Right cardiac atrium (tissue), 5 donors: ENCODE data around the gene SP3. TPM values are rescaled to one million over a fixed set of nuclear protein-coding genes. Genes with fewer than 3 reads are reported as not detected.
A peak's percentile ranks its signal among the peaks of the same experiment; 100 is the strongest.
"Not testable (repeated sequence)": the region's sequence is repeated elsewhere in the genome, so short reads cannot be mapped to it uniquely, and the experiment has no call there.

Source experiments
- ATAC-seq, 2 donors: fragments of 200-7000 bp; cut with Tn5 transposase; one replicate each; pipeline versions ENCODE4 v1.8.0 to v1.9.1; 2020; ENCODE audit warnings: moderate library complexity in 2 of 2, mild to moderate bottlenecking in 1 of 2
- DNase-seq, 3 donors: peaks; one replicate each; pipeline ENCODE4 v3.0.0-alpha.2; 2020
- H3K27ac ChIP-seq: one replicate; pipeline ENCODE4 v1.5.1; 2013; ENCODE audit warnings: mild to moderate bottlenecking, low read length, control low read depth, moderate library complexity
- H3K27me3 ChIP-seq: one replicate; pipeline ENCODE4 v1.6.1; 2013; ENCODE audit not compliant: control insufficient read depth, insufficient read depth
- H3K4me1 ChIP-seq: one replicate; pipeline ENCODE4 v1.6.1; 2013; ENCODE audit warnings: low read length; ENCODE audit not compliant: control insufficient read depth, insufficient read depth
- H3K4me3 ChIP-seq: one replicate; pipeline ENCODE4 v1.5.1; 2013; ENCODE audit warnings: low read length, control low read depth
- H3K9me3 ChIP-seq: one replicate; pipeline ENCODE4 v1.6.1; 2013; ENCODE audit warnings: low read length; ENCODE audit not compliant: control insufficient read depth
- WGBS: extraction: QIAGEN DNeasy Blood & Tissue Kit; methylation state at CpG from one replicate; pipeline ENCODE4 v1.1.7; 2013; 5-methylcytosine and 5-hydroxymethylcytosine counted together
- intact Hi-C, 4 donors: fragments of 100-400 bp; cut with DNase I; formaldehyde crosslinking; loops; one replicate each; pipeline versions ENCODE4 v1.11.0 to v1.14.0; 2022 to 2023
- polyA plus RNA-seq: library from polyadenylated mRNA; stranded (reverse); fragments of 200-250 nt; gene quantifications from one replicate; pipeline ENCODE4 v1.2.3, GENCODE V29; 2013
- total RNA-seq, 4 donors: library from RNA; stranded (reverse); fragmentation: NEBNext Ultra II Directional; extraction: Animal tissue kit (Norgen Biotek cat#: 25700); gene quantifications; one replicate each; pipeline ENCODE4 v1.2.1, GENCODE V29; 2021
- donor health status: healthy with polysubstance abuse.
- donor health status: DM: no; HTN: yes; CAD: no.
- donor health status: DM: no; HTN: no; CAD: no.
- donor health status: DM: no; HTN: yes; CAD: no; lungs with severe emphysema.
- donor health status: DM: yes; HTN: yes; CAD: no.

The SP3 gene
- total and polyA plus RNA-seq, 5 donors: 14.9 to 52.2 (median 46.7) TPM

DNA sequence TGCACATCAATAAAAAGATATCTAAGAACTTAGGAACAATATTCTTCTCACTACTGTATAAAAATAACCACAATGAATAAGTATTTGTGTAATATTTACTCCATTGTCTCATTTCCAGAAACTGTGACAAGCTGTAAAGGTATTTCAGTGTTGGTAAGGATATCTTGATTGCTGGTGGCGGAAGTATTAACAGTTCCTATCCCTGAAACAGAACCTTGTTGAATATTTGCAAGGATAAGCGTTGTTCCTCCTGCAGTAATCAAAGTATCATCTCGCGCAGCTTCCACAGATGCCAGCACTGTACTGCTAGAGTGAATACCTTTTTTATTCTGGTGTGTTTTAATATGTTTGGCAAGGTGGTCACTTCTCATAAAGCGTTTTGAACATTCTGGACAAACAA is 55.3 kb downstream of the SP3 start:
- Histone ChIP-seq H3K27me3 (no peaks in the 10 kb centered on the region), H3K4me3 (no peak overlapping the region), H3K27ac (no peak overlapping the region), H3K9me3 (no peaks in the 10 kb centered on the region), H3K4me1 (no peaks in the 10 kb centered on the region)
- ATAC-seq: no peak
- no peak for DNase-seq
- intact Hi-C loops: no loop called here
- WGBS: 94% methylated on average over 5 of the region's 5 CpGs

DNA sequence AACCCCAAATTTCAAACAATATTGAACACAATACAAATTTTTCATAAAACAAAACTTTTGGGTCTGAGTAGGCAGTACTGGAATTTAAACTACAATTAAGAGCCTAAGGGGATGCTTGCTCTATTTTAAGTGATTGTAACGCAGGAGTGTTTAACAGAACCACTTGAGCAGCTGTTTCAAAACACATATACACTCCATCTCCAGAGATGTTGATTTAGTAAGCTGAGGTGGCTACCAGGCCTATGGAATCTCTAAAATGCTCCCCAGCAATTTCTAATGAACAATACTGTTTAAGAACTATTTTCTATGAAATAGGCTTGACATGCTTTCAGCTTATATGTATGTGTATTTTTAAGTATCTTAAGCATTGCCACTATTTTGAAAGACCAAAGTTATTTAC is 58.5 kb downstream of the SP3 start:
- no peaks in the 10 kb centered on the region for H3K4me1 ChIP-seq
- WGBS: 92% methylated on average over 1 of the region's 1 CpG
- intact Hi-C loops: no loop called here
- no peak overlapping the region for H3K27ac ChIP-seq
- DNase-seq (no peak), ATAC-seq (no peak)
- H3K4me3 ChIP-seq: no peak overlapping the region
- no peaks in the 10 kb centered on the region for H3K27me3 ChIP-seq
- H3K9me3 ChIP-seq: no peaks in the 10 kb centered on the region

DNA sequence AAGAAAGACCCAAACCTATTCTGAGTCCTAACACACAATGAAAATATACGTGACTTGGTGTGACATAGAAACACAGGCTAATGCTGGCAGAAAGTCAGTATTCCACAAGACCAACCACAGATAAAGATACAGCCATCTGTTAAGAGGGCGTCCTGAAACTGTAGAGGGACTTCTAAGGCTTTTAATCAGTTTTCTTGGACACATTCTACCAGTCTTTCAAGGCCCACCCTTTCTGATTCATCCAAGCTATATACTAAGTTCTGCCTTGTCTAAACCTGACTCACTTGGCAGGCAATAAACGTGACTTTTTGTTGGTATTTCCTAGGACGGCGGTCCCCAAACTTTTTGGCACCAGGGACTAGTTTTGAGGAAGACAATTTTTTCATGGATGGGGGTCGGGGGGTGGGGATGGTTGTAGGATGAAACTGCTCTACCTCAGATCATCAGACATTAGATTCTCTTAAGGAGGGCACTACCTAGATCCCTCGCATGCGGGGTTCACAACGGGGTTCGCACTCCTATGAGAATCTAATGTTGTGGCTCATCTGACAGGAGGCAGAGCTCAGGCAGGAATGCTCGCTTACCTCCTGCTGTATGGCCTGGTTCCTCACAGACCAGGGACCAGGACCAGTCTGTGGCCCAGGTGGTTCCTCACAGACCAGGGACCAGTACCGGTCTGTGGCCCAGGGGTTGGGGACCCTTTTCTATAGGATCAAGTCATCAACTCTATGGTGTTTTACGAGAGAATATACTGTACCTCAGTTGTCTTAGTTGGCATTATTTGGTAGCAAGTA is 61.4 kb downstream of the SP3 start:
- intact Hi-C loops: no loop called here
- DNase-seq (no peak), ATAC-seq (peak; percentile 28 to 45)
- no peaks in the 10 kb centered on the region for H3K9me3 ChIP-seq
- no peak overlapping the region for H3K4me3 ChIP-seq
- no peak overlapping the region for H3K27ac ChIP-seq
- 85% methylated on average over 13 of the region's 13 CpGs for WGBS
- H3K27me3 ChIP-seq: no peaks in the 10 kb centered on the region
- no peaks in the 10 kb centered on the region for H3K4me1 ChIP-seq

DNA sequence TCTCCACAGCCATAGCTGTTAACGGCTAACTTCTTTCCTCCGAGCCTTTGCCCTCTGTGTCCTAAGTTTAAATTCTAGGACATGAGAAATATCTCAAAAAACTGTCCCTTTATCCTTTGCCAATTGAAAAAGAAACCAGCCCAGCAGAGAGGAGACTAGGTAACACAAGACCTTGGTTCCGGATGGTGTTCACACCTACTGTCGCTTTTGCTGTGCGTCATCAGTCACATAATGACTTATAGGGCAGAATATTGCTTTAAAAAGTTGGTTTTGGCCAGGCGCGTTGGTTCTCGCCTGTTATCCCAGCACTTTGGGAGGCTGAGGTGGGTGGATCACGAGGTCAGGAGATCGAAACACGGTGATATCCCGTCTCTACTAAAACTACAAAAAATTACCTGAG is 66.2 kb downstream of the SP3 start:
- no peak overlapping the region for H3K4me3 ChIP-seq
- ATAC-seq (no peak), DNase-seq (no peak)
- H3K9me3 ChIP-seq: no peaks in the 10 kb centered on the region
- intact Hi-C loops: no loop called here
- H3K27ac ChIP-seq: no peak overlapping the region
- no peaks in the 10 kb centered on the region for H3K4me1 ChIP-seq
- 90% methylated on average over 12 of the region's 12 CpGs for WGBS
- no peaks in the 10 kb centered on the region for H3K27me3 ChIP-seq

DNA sequence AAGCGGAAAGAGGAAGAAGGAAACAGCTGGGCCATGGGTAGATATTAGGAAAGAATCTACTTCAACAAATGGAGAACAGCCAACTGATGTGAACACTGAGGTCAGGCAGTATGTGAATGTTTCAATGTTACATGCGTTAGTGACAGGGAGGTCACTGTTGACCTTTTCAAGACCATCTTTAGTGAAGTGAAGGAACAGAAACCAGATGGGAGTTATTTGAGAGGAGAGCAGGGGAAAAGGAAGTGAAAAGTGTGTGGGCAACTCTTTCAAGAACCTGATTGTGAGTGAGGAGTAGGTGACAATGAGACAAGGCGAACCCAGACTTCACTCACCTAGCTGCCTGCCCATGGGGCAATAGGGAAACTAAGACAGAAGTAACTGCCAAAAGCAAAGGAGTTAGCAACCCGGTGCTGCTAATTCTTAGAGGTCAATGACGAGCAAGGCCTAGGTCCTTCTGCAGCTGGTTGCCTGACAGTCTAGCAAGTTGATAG is 67.0 kb downstream of the SP3 start:
- H3K4me1 ChIP-seq: no peaks in the 10 kb centered on the region
- H3K27ac ChIP-seq: no peak overlapping the region
- 70% methylated on average over 5 of the region's 5 CpGs for WGBS
- DNase-seq (no peak), ATAC-seq (no peak)
- no peaks in the 10 kb centered on the region for H3K27me3 ChIP-seq
- intact Hi-C loops: no loop called here
- no peak overlapping the region for H3K4me3 ChIP-seq
- H3K9me3 ChIP-seq: no peaks in the 10 kb centered on the region

DNA sequence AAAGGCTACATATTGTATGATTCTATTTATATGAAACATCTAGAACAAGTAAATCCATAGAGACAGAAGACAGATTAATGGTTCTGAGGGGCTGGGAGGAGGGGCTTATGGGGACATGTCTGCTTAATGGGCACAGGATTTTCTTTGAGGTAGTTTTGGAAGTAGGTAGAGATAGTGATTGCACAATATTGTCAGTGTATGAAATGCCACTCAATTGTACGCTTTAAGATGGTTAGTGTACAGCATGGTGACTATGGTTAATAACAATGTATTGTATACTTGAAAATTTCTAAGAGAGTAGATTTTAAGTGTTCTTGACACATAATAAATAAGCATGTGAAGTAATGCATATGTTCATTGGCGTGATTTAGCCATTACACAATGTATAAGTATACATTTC is 68.4 kb downstream of the SP3 start:
- H3K27me3 ChIP-seq: no peaks in the 10 kb centered on the region
- no peak overlapping the region for H3K27ac ChIP-seq
- no peak overlapping the region for H3K4me3 ChIP-seq
- ATAC-seq (no peak), DNase-seq (no peak)
- intact Hi-C loops: no loop called here
- no peaks in the 10 kb centered on the region for H3K9me3 ChIP-seq
- 94% methylated on average over 2 of the region's 2 CpGs for WGBS
- no peaks in the 10 kb centered on the region for H3K4me1 ChIP-seq

DNA sequence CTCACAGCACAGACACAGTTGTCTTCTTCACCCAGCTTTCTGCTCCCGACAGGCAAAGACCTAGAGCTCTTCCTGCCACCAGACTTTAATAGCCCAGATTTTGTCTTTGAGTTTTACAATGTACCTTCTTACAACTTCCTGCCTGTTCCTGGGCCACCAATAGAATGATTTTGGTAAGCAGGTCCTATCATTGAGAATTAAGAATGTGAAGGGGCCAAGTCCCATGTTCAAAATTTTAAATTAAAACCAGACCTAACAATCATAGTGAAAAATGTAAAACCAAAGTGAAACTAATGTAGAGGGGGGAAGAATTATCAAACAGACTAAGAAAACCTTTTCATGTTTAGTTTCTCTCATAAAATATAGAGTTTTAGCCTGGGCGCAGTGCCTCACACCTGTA is 72.8 kb downstream of the SP3 start:
- 86% methylated on average over 2 of the region's 2 CpGs for WGBS
- DNase-seq (no peak), ATAC-seq (no peak)
- no peak overlapping the region for H3K27ac ChIP-seq
- no peak overlapping the region for H3K4me3 ChIP-seq
- H3K27me3 ChIP-seq: no peaks in the 10 kb centered on the region
- no peaks in the 10 kb centered on the region for H3K4me1 ChIP-seq
- H3K9me3 ChIP-seq: peaks cover 3% of the 10 kb centered on the region
- intact Hi-C loops: no loop called here

DNA sequence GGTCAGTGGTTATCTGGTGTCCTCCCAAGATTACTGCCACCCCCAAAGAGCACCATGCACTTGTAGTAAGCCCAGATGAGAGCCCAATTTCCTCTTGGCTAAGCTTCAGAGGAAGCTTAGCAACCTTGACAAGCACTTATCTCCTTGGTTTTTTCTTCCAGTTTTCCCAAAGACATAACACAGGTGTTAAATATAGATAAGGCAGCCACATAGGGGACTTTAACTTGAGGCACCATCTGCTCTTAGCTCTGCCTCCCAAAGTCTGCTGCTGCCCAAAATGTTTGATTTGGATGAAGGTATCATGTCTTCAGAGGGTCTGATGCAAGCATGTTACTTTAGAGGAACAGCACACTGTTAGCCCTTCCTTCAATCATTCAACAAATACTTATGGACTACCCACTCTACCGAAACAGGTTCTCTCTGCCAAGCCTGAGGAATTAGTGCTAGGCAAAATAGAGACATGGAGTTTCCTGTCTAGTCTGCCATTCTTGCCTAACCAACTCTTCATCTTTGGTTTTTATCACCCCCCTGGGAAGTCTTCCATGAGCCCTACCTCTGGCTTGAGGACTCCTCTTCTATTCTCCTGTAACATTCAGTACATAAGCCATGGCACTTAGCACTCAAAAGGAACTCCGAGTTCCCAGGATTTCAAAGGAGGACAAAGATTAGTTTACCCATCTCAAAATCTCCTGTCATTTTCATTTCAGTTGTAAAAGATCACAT is 73.7 kb downstream of the SP3 start:
- no peak for ATAC-seq
- no peak for DNase-seq
- Histone ChIP-seq H3K27ac (no peak overlapping the region), H3K27me3 (no peaks in the 10 kb centered on the region), H3K4me3 (no peak overlapping the region), H3K9me3 (peaks cover 3% of the 10 kb centered on the region), H3K4me1 (no peaks in the 10 kb centered on the region)
- WGBS: 90% methylated on average over 2 of the region's 2 CpGs
- intact Hi-C loops: no loop called here

DNA sequence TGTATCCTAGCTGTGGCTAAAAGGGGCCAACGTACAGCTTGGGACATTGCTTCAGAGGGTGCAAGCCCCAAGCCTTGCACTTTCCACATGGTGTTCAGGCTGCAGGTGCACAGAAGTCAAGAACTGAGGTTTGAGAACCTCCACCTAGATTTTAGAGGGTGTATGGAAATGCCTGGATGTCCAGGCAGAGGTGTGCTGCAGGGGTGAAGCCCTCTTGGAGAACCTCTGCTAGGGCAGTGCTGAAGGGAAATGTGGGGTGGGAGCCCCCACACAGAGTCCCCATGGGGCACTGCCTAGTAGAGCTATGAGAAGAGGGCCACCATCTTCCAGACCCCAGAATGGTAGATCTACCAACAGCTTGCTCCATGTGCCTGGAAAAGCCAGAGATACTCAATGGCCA is 75.7 kb downstream of the SP3 start:
- H3K4me3 ChIP-seq, ATAC-seq, H3K27me3 ChIP-seq, H3K27ac ChIP-seq, H3K9me3 ChIP-seq, DNase-seq, H3K4me1 ChIP-seq: not testable (repeated sequence)
- WGBS: 95% methylated on average over 1 of the region's 1 CpG
- intact Hi-C loops: loop anchor here in 1 of 4 donors (10.0 kb wide), 1 partner anchor 455 kb away; no protein-coding TSS in a partner anchor

DNA sequence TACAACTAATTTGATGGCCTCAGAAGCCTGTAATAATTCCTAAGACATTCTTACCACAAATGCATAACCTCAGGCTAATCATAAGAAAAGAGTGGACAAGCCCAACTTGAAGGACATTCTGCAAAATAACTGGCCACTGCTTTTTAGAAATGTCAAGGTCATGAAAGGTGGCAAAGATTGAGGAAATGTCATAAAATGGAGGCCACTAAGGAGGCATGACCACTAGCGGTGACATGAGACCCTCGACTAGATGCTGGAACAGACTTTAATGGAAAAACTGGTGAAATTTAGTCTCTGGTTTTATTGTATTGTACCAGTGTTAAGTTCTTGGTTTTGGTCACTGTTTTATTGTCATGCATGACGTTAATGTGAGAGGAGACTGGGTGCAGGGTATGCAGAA is 78.6 kb downstream of the SP3 start:
- intact Hi-C loops: loop anchor here in 1 of 4 donors (10.0 kb wide), 1 partner anchor 458 kb away; no protein-coding TSS in a partner anchor
- DNase-seq: no peak
- Histone ChIP-seq H3K27me3 (no peaks in the 10 kb centered on the region), H3K9me3 (peaks cover 3% of the 10 kb centered on the region), H3K27ac (no peak overlapping the region), H3K4me1 (no peaks in the 10 kb centered on the region), H3K4me3 (no peak overlapping the region)
- WGBS: 90% methylated on average over 3 of the region's 3 CpGs
- no peak for ATAC-seq

DNA sequence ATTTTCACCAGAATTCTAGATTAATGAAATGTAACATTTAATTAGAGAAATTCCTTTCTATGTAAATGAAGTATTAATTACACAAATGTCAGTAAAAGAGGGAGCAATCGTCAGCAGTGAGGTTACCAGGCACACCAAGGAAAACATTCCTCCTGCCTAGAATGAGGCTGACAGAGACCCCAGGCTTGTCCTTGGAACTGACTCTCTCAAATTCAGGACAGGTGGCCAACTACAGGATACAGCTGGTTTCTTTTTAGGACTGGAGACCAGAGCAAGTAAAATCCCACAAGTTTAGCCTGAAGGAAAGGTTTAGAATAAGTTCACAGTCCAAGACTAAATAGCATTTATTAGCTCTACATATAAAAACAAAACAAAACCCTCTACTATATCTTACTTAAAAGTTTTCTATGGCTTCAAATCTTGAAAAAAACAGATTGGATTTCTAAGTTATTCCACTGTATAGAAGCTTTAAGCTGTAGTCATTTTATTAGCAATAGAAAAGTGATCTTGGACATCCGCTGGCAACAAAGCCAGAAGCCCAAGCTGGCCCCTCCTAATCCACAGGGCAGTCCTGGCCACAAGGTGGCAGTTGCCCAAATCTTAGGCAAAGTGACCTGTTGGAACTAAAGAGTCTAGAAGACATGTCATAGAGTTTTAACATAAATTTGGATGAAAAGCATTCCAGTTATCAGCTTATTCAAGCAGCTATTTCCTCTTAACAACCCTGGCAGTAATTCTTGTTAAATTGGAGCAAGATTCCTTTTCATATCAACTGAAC is 81.0 kb downstream of the SP3 start:
- H3K27ac ChIP-seq: no peak overlapping the region
- 54% methylated on average over 2 of the region's 2 CpGs for WGBS
- no peak overlapping the region for H3K4me3 ChIP-seq
- H3K27me3 ChIP-seq: no peaks in the 10 kb centered on the region
- peak; percentile 66 to 85 (median 78) for DNase-seq
- intact Hi-C loops: loop anchor here in 1 of 4 donors (10.0 kb wide), 1 partner anchor 461 kb away; no protein-coding TSS in a partner anchor
- ATAC-seq: peak; percentile 80 to 84
- H3K9me3 ChIP-seq: no peaks in the 10 kb centered on the region
- H3K4me1 ChIP-seq: no peaks in the 10 kb centered on the region
